H9 (cell line): ENCODE results near the gene ACVR1B. TPM values are rescaled to one million over a fixed set of nuclear protein-coding genes. Genes with fewer than 3 reads are reported as not detected.

Experiments used
- DNase-seq: peaks from one replicate; pipeline ENCODE4 v3.0.0-alpha.2; 2017
- H2AFZ ChIP-seq: one replicate; pipeline ENCODE4 v1.6.1; 2013; ENCODE audit warnings: mild to moderate bottlenecking, low read length, control low read depth, moderate library complexity
- H2AK5ac ChIP-seq: 2 replicates; pipeline ENCODE4 v1.6.1; 2013; ENCODE audit warnings: low read length, control low read depth, mixed read lengths; ENCODE audit not compliant: insufficient read length
- H2BK120ac ChIP-seq: one replicate; pipeline ENCODE4 v1.6.1; 2013; ENCODE audit warnings: low read depth, mild to moderate bottlenecking, low read length, control low read depth, inconsistent platforms; ENCODE audit not compliant: poor library complexity, severe bottlenecking
- H2BK12ac ChIP-seq: 2 replicates; pipeline ENCODE4 v1.6.1; 2013; ENCODE audit warnings: low read length, control low read depth, mixed read lengths, low read depth; ENCODE audit not compliant: insufficient read length
- H2BK15ac ChIP-seq: 2 replicates; pipeline ENCODE4 v1.6.1; 2013; ENCODE audit warnings: low read depth, low read length, control low read depth
- H2BK20ac ChIP-seq: one replicate; pipeline ENCODE4 v1.6.1; 2013; ENCODE audit warnings: low read depth, mild to moderate bottlenecking, low read length, control low read depth, inconsistent platforms; ENCODE audit not compliant: poor library complexity, severe bottlenecking
- H2BK5ac ChIP-seq: 2 replicates; pipeline ENCODE4 v1.6.1; 2013; ENCODE audit warnings: low read length, control low read depth, mixed read lengths; ENCODE audit not compliant: insufficient read length
- H3K14ac ChIP-seq: 2 replicates; pipeline ENCODE4 v1.6.1; 2013; ENCODE audit warnings: low read length, control low read depth; ENCODE audit not compliant: insufficient read depth
- H3K18ac ChIP-seq: 2 replicates; pipeline ENCODE4 v1.6.1; 2013; ENCODE audit warnings: low read depth, mild to moderate bottlenecking, mixed read lengths, low read length, control low read depth; ENCODE audit not compliant: insufficient read length
- H3K23ac ChIP-seq: 2 replicates; pipeline ENCODE4 v1.6.1; 2013; ENCODE audit warnings: low read length, control low read depth, mixed read lengths, low read depth; ENCODE audit not compliant: insufficient read length
- H3K23me2 ChIP-seq: 2 replicates; pipeline ENCODE4 v1.6.1; 2013; ENCODE audit warnings: low read depth, mild to moderate bottlenecking, mixed read lengths, low read length, control low read depth; ENCODE audit not compliant: insufficient read length, poor library complexity, severe bottlenecking
- H3K27ac ChIP-seq: 2 replicates; pipeline ENCODE4 v1.5.1; 2013; ENCODE audit warnings: low read length, control low read depth, mixed read lengths, low read depth; ENCODE audit not compliant: insufficient read length
- H3K27me3 ChIP-seq: 2 replicates; pipeline ENCODE4 v1.6.1; 2013; ENCODE audit warnings: low read length, control low read depth, inconsistent platforms; ENCODE audit not compliant: insufficient read depth
- H3K4ac ChIP-seq: 2 replicates; pipeline ENCODE4 v1.6.1; 2013; ENCODE audit warnings: low read depth, mild to moderate bottlenecking, control low read depth, inconsistent platforms, low read length, moderate library complexity
- H3K4me1 ChIP-seq: 2 replicates; pipeline ENCODE4 v1.6.1; 2013; ENCODE audit warnings: low read length, control low read depth, inconsistent platforms; ENCODE audit not compliant: insufficient read depth
- H3K4me2 ChIP-seq: 2 replicates; pipeline ENCODE4 v1.6.1; 2013; ENCODE audit warnings: low read length, control low read depth, mixed read lengths; ENCODE audit not compliant: insufficient read length, insufficient read depth
- H3K56ac ChIP-seq: 2 replicates; pipeline ENCODE4 v1.6.1; 2013; ENCODE audit warnings: low read depth, mild to moderate bottlenecking, mixed read lengths, low read length, control low read depth; ENCODE audit not compliant: insufficient read length
- H3K79me1 ChIP-seq: 2 replicates; pipeline ENCODE4 v1.6.1; 2013; ENCODE audit warnings: low read depth, mild to moderate bottlenecking, moderate library complexity, low read length, control low read depth, inconsistent platforms; ENCODE audit not compliant: insufficient read depth, poor library complexity, severe bottlenecking
- H3K79me2 ChIP-seq: 2 replicates; pipeline ENCODE4 v1.6.1; 2013; ENCODE audit warnings: low read length, control low read depth, inconsistent platforms; ENCODE audit not compliant: insufficient read depth
- H3K9ac ChIP-seq: 2 replicates; pipeline ENCODE4 v1.6.1; 2013; ENCODE audit warnings: low read length, control low read depth, mixed read lengths; ENCODE audit not compliant: insufficient read length; ENCODE audit errors: extremely low read depth
- H3K9me3 ChIP-seq: one replicate; pipeline ENCODE4 v1.6.1; 2013; ENCODE audit warnings: low read depth, low read length, inconsistent platforms; ENCODE audit not compliant: control insufficient read depth
- H3T11ph ChIP-seq: one replicate; pipeline ENCODE4 v1.6.1; 2013; ENCODE audit warnings: mild to moderate bottlenecking, low read length, control low read depth, inconsistent platforms
- H4K20me1 ChIP-seq: one replicate; pipeline ENCODE4 v1.6.1; 2013; ENCODE audit not compliant: control insufficient read depth, insufficient read length, insufficient read depth
- H4K5ac ChIP-seq: 2 replicates; pipeline ENCODE4 v1.6.1; 2013; ENCODE audit warnings: low read depth, mild to moderate bottlenecking, mixed read lengths, low read length, control low read depth; ENCODE audit not compliant: insufficient read length
- H4K8ac ChIP-seq: replicated peaks from 2 replicates; pipeline ENCODE4 v1.6.1; 2013; ENCODE audit warnings: low read length, control low read depth, mixed read lengths, low read depth; ENCODE audit not compliant: insufficient read length
- H4K91ac ChIP-seq: 2 replicates; pipeline ENCODE4 v1.6.1; 2013; ENCODE audit warnings: low read depth, mild to moderate bottlenecking, moderate library complexity, mixed read lengths, low read length, control low read depth; ENCODE audit not compliant: insufficient read length
- H3K27ac Mint-ChIP-seq, 3 experiments: 2 replicates in 2 of 3; 3 replicates in 1 of 3; pipeline ENCODE4 v1.8.0; 2020 to 2021; ENCODE audit warnings: mixed read lengths in 3 of 3, mild to moderate bottlenecking in 1 of 3, moderate library complexity in 1 of 3
- H3K27me3 Mint-ChIP-seq: 2 replicates; pipeline ENCODE4 v1.8.0; 2021; ENCODE audit warnings: low read depth, mild to moderate bottlenecking, moderate library complexity, mixed read lengths
- H3K36me3 Mint-ChIP-seq, 3 experiments: 2 replicates in 2 of 3; 3 replicates in 1 of 3; pipeline ENCODE4 v1.8.0; 2020 to 2021; ENCODE audit warnings: low read depth in 3 of 3, mixed read lengths in 3 of 3; ENCODE audit not compliant: insufficient read depth in 1 of 3
- H3K4me1 Mint-ChIP-seq, 2 experiments: 2 replicates each; pipeline ENCODE4 v1.8.0; 2020; ENCODE audit warnings: mixed read lengths in 2 of 2
- H3K4me3 Mint-ChIP-seq, 2 experiments: 2 replicates in 1 of 2; 3 replicates in 1 of 2; pipeline ENCODE4 v1.8.0; 2020 to 2021; ENCODE audit warnings: mild to moderate bottlenecking in 2 of 2, mixed read lengths in 2 of 2, moderate library complexity in 1 of 2
- H3K9me3 Mint-ChIP-seq, 2 experiments: 2 replicates in 1 of 2; 3 replicates in 1 of 2; pipeline ENCODE4 v1.8.0; 2020; ENCODE audit warnings: mild to moderate bottlenecking in 2 of 2, mixed read lengths in 2 of 2, moderate library complexity in 1 of 2
- WGBS: extraction: QIAGEN DNeasy Blood & Tissue Kit; methylation state at CpG from one replicate; pipeline ENCODE4 v1.1.7; 2013; ENCODE audit warnings: missing lambda C conversion rate, low lambda C conversion rate, mixed read lengths; ENCODE audit not compliant: insufficient read length; ENCODE audit errors: extremely low coverage; 5-methylcytosine and 5-hydroxymethylcytosine counted together
- total RNA-seq: library from RNA; stranded (reverse); gene quantifications from 2 replicates; pipeline ENCODE4 v1.2.1, GENCODE V29; 2021
- TF ChIP-seq, protein P1 (sequence below): fragments of 200-600 bp; sonication (generic); conservative IDR thresholded peaks from 3 replicates; pipeline ENCODE4 v1.8.0; 2021; ENCODE audit warnings: antibody characterized with exemption, mild to moderate bottlenecking

ACVR1B gene
- total RNA-seq, 1 experiment from 2014 or later, result 16.3 TPM

GRCh38 chr12:52003591-52003990 lies 52.1 kb downstream of the ACVR1B start:
- no peaks in the 10 kb centered on the region for H4K20me1 ChIP-seq
- H3K79me1 ChIP-seq, result no peaks in the 10 kb centered on the region
- H2BK5ac ChIP-seq, result no peak overlapping the region
- Mint-ChIP-seq H3K27me3 (peaks cover 53% of the 10 kb centered on the region), H3K9me3 (no peaks in the 10 kb centered on the region; a peak in 1 of 5 replicates), H3K36me3 (peaks cover 0 to 7% (median 6%) of the 10 kb centered on the region in 3 experiments; a peak in 6 of 7 replicates), H3K27ac (0 out of 7 replicates have a peak overlapping the region, but pooled peaks of 1 of the 3 experiments have one; percentile 3), H3K4me1 (peaks cover 17 to 27% of the 10 kb centered on the region in 2 experiments), H3K4me3 (no peak overlapping the region)
- peaks cover 14% of the 10 kb centered on the region for H3K27me3 ChIP-seq
- no CpG with 5 or more reads among the region's 6 CpGs for WGBS
- H3K4ac ChIP-seq, result no peak overlapping the region
- H4K8ac ChIP-seq, result no peak overlapping the region
- no peaks in the 10 kb centered on the region for H3K9me3 ChIP-seq
- peaks cover 7% of the 10 kb centered on the region for H3K23me2 ChIP-seq
- H3K79me2 ChIP-seq, result no peaks in the 10 kb centered on the region
- H3K9ac ChIP-seq, result no peak overlapping the region
- no peak overlapping the region for H2BK20ac ChIP-seq
- no peak overlapping the region for H2AFZ ChIP-seq
- no peak overlapping the region for H2AK5ac ChIP-seq
- H3K56ac ChIP-seq, result no peak overlapping the region
- H3K4me1 ChIP-seq, result no peaks in the 10 kb centered on the region
- no peak overlapping the region for H3K27ac ChIP-seq
- no peak for DNase-seq
- no peak overlapping the region for H2BK12ac ChIP-seq
- H3K4me2 ChIP-seq, result no peak overlapping the region
- no peak overlapping the region for H3K23ac ChIP-seq
- TF ChIP-seq, protein P1, sequence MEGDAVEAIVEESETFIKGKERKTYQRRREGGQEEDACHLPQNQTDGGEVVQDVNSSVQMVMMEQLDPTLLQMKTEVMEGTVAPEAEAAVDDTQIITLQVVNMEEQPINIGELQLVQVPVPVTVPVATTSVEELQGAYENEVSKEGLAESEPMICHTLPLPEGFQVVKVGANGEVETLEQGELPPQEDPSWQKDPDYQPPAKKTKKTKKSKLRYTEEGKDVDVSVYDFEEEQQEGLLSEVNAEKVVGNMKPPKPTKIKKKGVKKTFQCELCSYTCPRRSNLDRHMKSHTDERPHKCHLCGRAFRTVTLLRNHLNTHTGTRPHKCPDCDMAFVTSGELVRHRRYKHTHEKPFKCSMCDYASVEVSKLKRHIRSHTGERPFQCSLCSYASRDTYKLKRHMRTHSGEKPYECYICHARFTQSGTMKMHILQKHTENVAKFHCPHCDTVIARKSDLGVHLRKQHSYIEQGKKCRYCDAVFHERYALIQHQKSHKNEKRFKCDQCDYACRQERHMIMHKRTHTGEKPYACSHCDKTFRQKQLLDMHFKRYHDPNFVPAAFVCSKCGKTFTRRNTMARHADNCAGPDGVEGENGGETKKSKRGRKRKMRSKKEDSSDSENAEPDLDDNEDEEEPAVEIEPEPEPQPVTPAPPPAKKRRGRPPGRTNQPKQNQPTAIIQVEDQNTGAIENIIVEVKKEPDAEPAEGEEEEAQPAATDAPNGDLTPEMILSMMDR, result no peak
- H2BK120ac ChIP-seq, result no peak overlapping the region
- H2BK15ac ChIP-seq, result no peak overlapping the region
- H4K91ac ChIP-seq, result no peak overlapping the region
- no peak overlapping the region for H4K5ac ChIP-seq
- H3K18ac ChIP-seq, result no peak overlapping the region
- no peak overlapping the region for H3K14ac ChIP-seq
- no peak overlapping the region for H3T11ph ChIP-seq
